Measurements from ENCODE around the gene AGPAT1. TPM values are rescaled to one million over a fixed set of nuclear protein-coding genes. Genes with fewer than 3 reads are reported as not detected.

The AGPAT1 gene
- total and polyA plus RNA-seq, 2 of the 13 experiments (the other 11 are each of a cell fraction or from before 2014, with no cell fraction given): 51.3 to 139 TPM

DNA sequence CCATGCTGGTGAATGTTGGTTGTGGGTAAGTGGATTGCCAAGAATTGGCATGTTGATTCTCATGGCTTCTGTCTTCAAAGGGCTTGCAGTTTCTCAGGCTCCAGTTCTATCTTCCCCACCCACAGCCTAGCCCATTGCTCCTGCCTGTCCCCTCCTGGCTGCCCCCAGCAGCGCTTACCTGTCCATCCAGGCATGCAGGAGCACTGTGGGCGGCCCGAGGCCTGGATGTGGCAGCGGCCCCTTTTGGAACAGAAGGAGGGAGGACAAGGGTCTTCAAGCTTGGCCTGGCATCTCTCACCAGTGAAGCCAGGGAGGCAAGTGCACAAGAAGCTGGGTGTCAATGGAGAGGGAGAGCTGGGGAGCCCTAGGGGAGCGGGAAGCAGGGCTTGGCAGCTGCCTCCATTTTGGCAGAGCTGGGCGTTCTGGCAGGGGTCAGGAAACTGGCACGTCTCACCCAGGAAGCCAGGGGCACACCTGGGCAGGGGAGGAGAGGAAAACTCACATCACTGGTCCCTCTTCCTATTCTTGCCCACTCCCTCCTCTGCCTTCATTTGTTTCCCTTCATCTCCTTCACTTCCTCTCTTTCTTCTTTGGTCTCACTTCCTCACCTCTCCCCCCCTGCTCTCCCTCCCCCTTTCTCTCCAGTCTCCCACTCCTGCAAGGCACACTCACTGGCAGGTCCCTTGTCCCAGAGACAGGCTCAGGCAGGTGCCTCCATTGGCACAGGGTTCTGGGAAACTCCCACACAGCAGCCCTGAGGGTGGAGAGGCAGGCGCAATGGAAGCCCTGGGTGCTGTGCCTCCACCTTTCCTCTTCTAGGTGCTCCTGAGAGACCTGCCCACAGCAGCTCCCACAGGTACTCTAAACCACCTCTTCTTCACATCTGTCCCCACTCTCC lies 46.7 kb upstream of the AGPAT1 start (continued):
- no peak for TF ChIP-seq ZNF746 (CRISPR knock-in tag; IDR thresholded peaks at IDR 0.05)
- no peak for TF ChIP-seq ZNF670 (CRISPR knock-in tag; IDR thresholded peaks at IDR 0.05; ENCODE audit: borderline replicate concordance)
- TF ChIP-seq ONECUT2 (CRISPR knock-in tag; IDR thresholded peaks at IDR 0.05): no peak
- no peak for TF ChIP-seq MIXL1 (CRISPR knock-in tag; IDR thresholded peaks at IDR 0.05)
- TF ChIP-seq FOXA1 (IDR thresholded peaks at IDR 0.05): no peak
- TF ChIP-seq FOXA1 (CRISPR knock-in tag; IDR thresholded peaks at IDR 0.05): no peak
- TF ChIP-seq, protein P1, sequence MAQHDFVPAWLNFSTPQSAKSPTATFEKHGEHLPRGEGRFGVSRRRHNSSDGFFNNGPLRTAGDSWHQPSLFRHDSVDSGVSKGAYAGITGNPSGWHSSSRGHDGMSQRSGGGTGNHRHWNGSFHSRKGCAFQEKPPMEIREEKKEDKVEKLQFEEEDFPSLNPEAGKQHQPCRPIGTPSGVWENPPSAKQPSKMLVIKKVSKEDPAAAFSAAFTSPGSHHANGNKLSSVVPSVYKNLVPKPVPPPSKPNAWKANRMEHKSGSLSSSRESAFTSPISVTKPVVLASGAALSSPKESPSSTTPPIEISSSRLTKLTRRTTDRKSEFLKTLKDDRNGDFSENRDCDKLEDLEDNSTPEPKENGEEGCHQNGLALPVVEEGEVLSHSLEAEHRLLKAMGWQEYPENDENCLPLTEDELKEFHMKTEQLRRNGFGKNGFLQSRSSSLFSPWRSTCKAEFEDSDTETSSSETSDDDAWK (CRISPR knock-in tag; IDR thresholded peaks at IDR 0.05): no peak
- TF ChIP-seq ZNF224 (CRISPR knock-in tag; IDR thresholded peaks at IDR 0.05): no peak
- no peak for TF ChIP-seq ZNF136 (CRISPR knock-in tag; IDR thresholded peaks at IDR 0.05; ENCODE audit: low read depth)
- no peak for TF ChIP-seq ZNF253 (CRISPR knock-in tag; IDR thresholded peaks at IDR 0.05; ENCODE audit: borderline replicate concordance)

DNA sequence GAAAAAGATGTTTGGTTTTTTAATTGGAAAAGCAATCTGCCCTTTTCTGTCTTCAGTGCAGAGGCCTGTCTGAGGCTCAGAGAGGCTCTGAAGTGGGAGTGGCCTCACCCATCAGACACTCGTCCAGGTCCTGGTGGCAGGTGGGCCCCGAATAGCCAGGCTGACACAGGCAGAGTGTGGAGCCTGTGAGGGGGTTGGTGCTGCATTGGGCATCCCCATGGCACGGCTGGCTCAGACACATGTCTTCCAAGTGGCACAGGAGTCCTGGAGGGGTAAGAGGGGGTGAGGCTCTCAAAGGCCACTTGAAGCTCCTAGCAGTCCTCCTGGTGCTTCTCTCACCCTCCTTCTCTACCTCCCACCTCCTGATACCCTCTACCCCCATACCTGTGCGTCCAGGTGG lies 44.1 kb upstream of the AGPAT1 start:
- ATAC-seq (no peak), DNase-seq (ENCODE audit: low spot score) (no peak), FAIRE-seq (no peak)
- H3K27ac ChIP-seq (ENCODE audit: extremely low read length, insufficient read depth, low read length): no peak overlapping the region
- H4K20me1 ChIP-seq (ENCODE audit: insufficient read depth, low read length): no peaks in the 10 kb centered on the region
- H3K9ac ChIP-seq (ENCODE audit: insufficient read depth, low read depth, low read length): no peak overlapping the region
- no peaks in the 10 kb centered on the region for H3K79me2 ChIP-seq (ENCODE audit: insufficient read depth, low read length)
- H3K27me3 ChIP-seq (ENCODE audit: control insufficient read depth in 1 of 2, insufficient read depth in 2 of 2, low read length in 2 of 2): peaks cover 11 to 81% of the 10 kb centered on the region in 2 experiments; a peak in 4 of 5 replicates
- intact Hi-C loops (cut with micrococcal nuclease; ENCODE audit: unreplicated experiment): no loop called here
- no peak overlapping the region for H3K4me3 ChIP-seq (replicated peaks in 1 of 3; ENCODE audit: insufficient read depth in 1 of 3, low read depth in 2 of 3, low read length in 3 of 3)
- H3K4me1 ChIP-seq (ENCODE audit: insufficient read depth, low read length): no peaks in the 10 kb centered on the region
- no peak overlapping the region for H3K4me2 ChIP-seq (ENCODE audit: low read depth, low read length)
- no peaks in the 10 kb centered on the region for H3K9me3 ChIP-seq (ENCODE audit: low read length)
- H2AFZ ChIP-seq (ENCODE audit: low read length): no peak overlapping the region
- WGBS (ENCODE audit: low lambda C conversion rate): 7% methylated on average over 4 of the region's 4 CpGs
- ChIA-PET CTCF (ENCODE audit: low intra/inter-chr PET ratio, low total read pairs) (no interaction called here), POLR2A (no interaction called here)
- no peaks in the 10 kb centered on the region for H3K36me3 ChIP-seq (replicated peaks in 1 of 2; ENCODE audit: control insufficient read depth in 1 of 2, insufficient read depth in 2 of 2, low read length in 2 of 2)
- in situ Hi-C loops (cut with HindIII; ENCODE audit: extremely low pct_ligation_motif_present, low pct_unique_long_range_greater_than_20kb): no loop called here
- BruUV-seq (replicated peaks): no TSS peak
- TF ChIP-seq MTF1 (CRISPR knock-in tag; IDR thresholded peaks at IDR 0.05) (no peak), ZNF746 (CRISPR knock-in tag; IDR thresholded peaks at IDR 0.05) (no peak), PAX8 (CRISPR knock-in tag; IDR thresholded peaks at IDR 0.05; ENCODE audit: borderline replicate concordance) (no peak), ZNF83 (CRISPR knock-in tag; IDR thresholded peaks at IDR 0.05; ENCODE audit: borderline replicate concordance) (no peak), ZNF737 (CRISPR knock-in tag; IDR thresholded peaks at IDR 0.05; ENCODE audit: borderline replicate concordance) (no peak), KDM2A (CRISPR knock-in tag; IDR thresholded peaks at IDR 0.05; ENCODE audit: borderline replicate concordance, low read depth) (no peak), SNAI1 (CRISPR knock-in tag; IDR thresholded peaks at IDR 0.05; ENCODE audit: borderline replicate concordance) (no peak), MTA3 (CRISPR knock-in tag; IDR thresholded peaks at IDR 0.05) (no peak), PPARG (CRISPR knock-in tag; conservative IDR thresholded peaks at IDR 0.05) (no peak), ZNF451 (CRISPR knock-in tag; IDR thresholded peaks at IDR 0.05) (no peak)
- TF ChIP-seq, protein P2, sequence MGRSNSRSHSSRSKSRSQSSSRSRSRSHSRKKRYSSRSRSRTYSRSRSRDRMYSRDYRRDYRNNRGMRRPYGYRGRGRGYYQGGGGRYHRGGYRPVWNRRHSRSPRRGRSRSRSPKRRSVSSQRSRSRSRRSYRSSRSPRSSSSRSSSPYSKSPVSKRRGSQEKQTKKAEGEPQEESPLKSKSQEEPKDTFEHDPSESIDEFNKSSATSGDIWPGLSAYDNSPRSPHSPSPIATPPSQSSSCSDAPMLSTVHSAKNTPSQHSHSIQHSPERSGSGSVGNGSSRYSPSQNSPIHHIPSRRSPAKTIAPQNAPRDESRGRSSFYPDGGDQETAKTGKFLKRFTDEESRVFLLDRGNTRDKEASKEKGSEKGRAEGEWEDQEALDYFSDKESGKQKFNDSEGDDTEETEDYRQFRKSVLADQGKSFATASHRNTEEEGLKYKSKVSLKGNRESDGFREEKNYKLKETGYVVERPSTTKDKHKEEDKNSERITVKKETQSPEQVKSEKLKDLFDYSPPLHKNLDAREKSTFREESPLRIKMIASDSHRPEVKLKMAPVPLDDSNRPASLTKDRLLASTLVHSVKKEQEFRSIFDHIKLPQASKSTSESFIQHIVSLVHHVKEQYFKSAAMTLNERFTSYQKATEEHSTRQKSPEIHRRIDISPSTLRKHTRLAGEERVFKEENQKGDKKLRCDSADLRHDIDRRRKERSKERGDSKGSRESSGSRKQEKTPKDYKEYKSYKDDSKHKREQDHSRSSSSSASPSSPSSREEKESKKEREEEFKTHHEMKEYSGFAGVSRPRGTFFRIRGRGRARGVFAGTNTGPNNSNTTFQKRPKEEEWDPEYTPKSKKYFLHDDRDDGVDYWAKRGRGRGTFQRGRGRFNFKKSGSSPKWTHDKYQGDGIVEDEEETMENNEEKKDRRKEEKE (IDR thresholded peaks at IDR 0.05): no peak
